ENCODE measurements around the gene ASTN2. TPM values are rescaled to one million over a fixed set of nuclear protein-coding genes. Genes with fewer than 3 reads are reported as not detected.

Gene ASTN2
- total and polyA plus RNA-seq, 10 of the 15 experiments (the other 5 are each of a cell fraction or from before 2014, with no cell fraction given): 1.4 to 15.7 (median 7.0) TPM

- H3K4me3 ChIP-seq: no peak overlapping the region
- H3K9ac ChIP-seq (ENCODE audit: control insufficient read depth, insufficient read depth, low read length): no peak overlapping the region
- RAD21 ChIA-PET (ENCODE audit: unreplicated experiment): no interaction called here
- SMC1A ChIA-PET (ENCODE audit: uncharacterized antibody, unreplicated experiment): no interaction called here
- TF ChIP-seq SREBF1 (IDR thresholded peaks at IDR 0.05; ENCODE audit: low read length) (no peak), DPF2 (IDR thresholded peaks at IDR 0.05) (no peak), RBBP5 (conservative IDR thresholded peaks at IDR 0.05) (no peak)
- in situ Hi-C loops (cut with MboI) (loop anchor here (25.0 kb wide), 1 partner anchor 687 kb away; no protein-coding TSS in a partner anchor), intact Hi-C loops (cut with micrococcal nuclease; ENCODE audit: unreplicated experiment) (no loop called here)
- DNase-seq (ENCODE audit: low read depth, low spot score) (no peak), ATAC-seq (no peak), FAIRE-seq (no peak)
- POLR2A ChIA-PET: no interaction called here
- no peak overlapping the region for H3K27ac ChIP-seq (ENCODE audit: control insufficient read depth, insufficient read depth)
- H3K79me2 ChIP-seq (ENCODE audit: control insufficient read depth, insufficient read depth, low read length): no peaks in the 10 kb centered on the region
- no peak overlapping the region for H3K4me2 ChIP-seq (ENCODE audit: control insufficient read depth, insufficient read depth)
- H4K20me1 ChIP-seq (ENCODE audit: control insufficient read depth, insufficient read depth): no peaks in the 10 kb centered on the region
- BruUV-seq (replicated peaks): no TSS peak
- H3K27me3 ChIP-seq (replicated peaks in 1 of 2; ENCODE audit: control insufficient read depth in 2 of 2, insufficient read depth in 2 of 2, low read length in 1 of 2): no peaks in the 10 kb centered on the region; a peak in 1 of 4 replicates
- H3K4me1 ChIP-seq (ENCODE audit: control insufficient read depth, insufficient read depth, low read length): no peaks in the 10 kb centered on the region
- CTCF ChIA-PET: no interaction called here
- no peak overlapping the region for H2AFZ ChIP-seq (ENCODE audit: control insufficient read depth, low read depth, low read length)
- no peaks in the 10 kb centered on the region for H3K36me3 ChIP-seq (ENCODE audit: control insufficient read depth in 2 of 2, insufficient read depth in 2 of 2, low read length in 1 of 2)
- WGBS (ENCODE audit: insufficient coverage, insufficient replicate concordance, low lambda C conversion rate, missing lambda C conversion rate): 0% methylated on average over 1 of the region's 1 CpG
- H3K9me3 ChIP-seq (replicated peaks; ENCODE audit: control insufficient read depth, insufficient read depth, low read length): no peaks in the 10 kb centered on the region
Observed at GRCh38 chr9:117424291-117424690, 9.4 kb upstream of the ASTN2 start.

- H3K36me3 ChIP-seq (ENCODE audit: control insufficient read depth in 2 of 2, insufficient read depth in 2 of 2, low read length in 1 of 2): no peaks in the 10 kb centered on the region
- H3K4me1 ChIP-seq (ENCODE audit: control insufficient read depth, insufficient read depth, low read length): no peaks in the 10 kb centered on the region
- in situ Hi-C loops (cut with MboI): loop anchor here (25.0 kb wide), 1 partner anchor 681 kb away; no protein-coding TSS in a partner anchor
- no peak for TF ChIP-seq SIX5 (IDR thresholded peaks at IDR 0.05; ENCODE audit: low read depth, low read length, severe bottlenecking)
- no peak for TF ChIP-seq TCF7 (IDR thresholded peaks at IDR 0.05; ENCODE audit: borderline replicate concordance)
- no peak for TF ChIP-seq POU2F2 (IDR thresholded peaks at IDR 0.05; ENCODE audit: borderline replicate concordance, low read depth, low read length)
- no peak for TF ChIP-seq BCL3 (IDR thresholded peaks at IDR 0.05; ENCODE audit: borderline replicate concordance, insufficient read depth, low read depth, low read length, poor library complexity, severe bottlenecking)
- no peak for TF ChIP-seq EGR1 (IDR thresholded peaks at IDR 0.05; ENCODE audit: borderline replicate concordance in 1 of 2, low read depth in 2 of 2, low read length in 2 of 2)
- TF ChIP-seq ZNF622 (IDR thresholded peaks at IDR 0.05): no peak
- no peak for TF ChIP-seq SMARCA5 (IDR thresholded peaks at IDR 0.05)
- no peak for TF ChIP-seq TCF3 (IDR thresholded peaks at IDR 0.05; ENCODE audit: borderline replicate concordance, insufficient read depth, low read depth, low read length)
- TF ChIP-seq ZNF207 (IDR thresholded peaks at IDR 0.05; ENCODE audit: borderline replicate concordance): no peak
- no peak for TF ChIP-seq MEF2B (IDR thresholded peaks at IDR 0.05; ENCODE audit: partially characterized antibody, poor library complexity, severe bottlenecking)
- TF ChIP-seq CHD2 (IDR thresholded peaks at IDR 0.05; ENCODE audit: borderline replicate concordance, low read depth, low read length): no peak
- no peak for TF ChIP-seq IRF4 (IDR thresholded peaks at IDR 0.05; ENCODE audit: low read depth, low read length)
Observed at GRCh38 chr9:117418111-117418510, 3.3 kb upstream of the ASTN2 start.

More at GRCh38 chr9:117418111-117418510, 3.3 kb upstream of the ASTN2 start:
- CTCF ChIA-PET: no interaction called here
- SMC1A ChIA-PET (ENCODE audit: uncharacterized antibody, unreplicated experiment): no interaction called here
- 32% methylated on average over 1 of the region's 1 CpG for WGBS (ENCODE audit: insufficient coverage, insufficient replicate concordance, low lambda C conversion rate, missing lambda C conversion rate)
- DNase-seq (ENCODE audit: low read depth, low spot score) (no peak), FAIRE-seq (no peak), ATAC-seq (no peak)
- H3K27me3 ChIP-seq (replicated peaks in 1 of 2; ENCODE audit: control insufficient read depth in 2 of 2, insufficient read depth in 2 of 2, low read length in 1 of 2): peaks cover 8 to 11% of the 10 kb centered on the region in 2 experiments; a peak in 3 of 4 replicates
- H3K9me3 ChIP-seq (replicated peaks; ENCODE audit: control insufficient read depth, insufficient read depth, low read length): no peaks in the 10 kb centered on the region
- RAD21 ChIA-PET (ENCODE audit: unreplicated experiment): no interaction called here
- no peak overlapping the region for H3K4me2 ChIP-seq (ENCODE audit: control insufficient read depth, insufficient read depth)
- intact Hi-C loops (cut with micrococcal nuclease; ENCODE audit: unreplicated experiment): no loop called here
- no peak overlapping the region for H3K27ac ChIP-seq (ENCODE audit: control insufficient read depth, insufficient read depth)
- no TSS peak for BruUV-seq (replicated peaks)
- no peaks in the 10 kb centered on the region for H4K20me1 ChIP-seq (ENCODE audit: control insufficient read depth, insufficient read depth)
- POLR2A ChIA-PET: no interaction called here
- no peak overlapping the region for H3K4me3 ChIP-seq
- H3K79me2 ChIP-seq (ENCODE audit: control insufficient read depth, insufficient read depth, low read length): no peaks in the 10 kb centered on the region
- no peak overlapping the region for H3K9ac ChIP-seq (ENCODE audit: control insufficient read depth, insufficient read depth, low read length)
- no peak overlapping the region for H2AFZ ChIP-seq (ENCODE audit: control insufficient read depth, low read depth, low read length)
